Inferior parietal cortex (tissue), 1 donor: ENCODE results near the gene USP37.
"Not testable (repeated sequence)": the region's sequence is repeated elsewhere in the genome, so short reads cannot be mapped to it uniquely, and the experiment has no call there.

Experiments
- DNase-seq: peaks from one replicate; pipeline ENCODE4 v3.0.0-alpha.2; 2016; ENCODE audit errors: extremely low spot score

The USP37 gene

GRCh38 chr2:218568190-218569037 lies at the start of gene USP37, which contains the start of gene CNOT9:
Gene USP37, minus strand, starts transcription at chr2:218568351. Its CDS starts 9,698 bp downstream, at chr2:218558653.
Gene CNOT9, plus strand, starts transcription at chr2:218568839. Its CDS starts 116 bp downstream, at chr2:218568955.
- peak; percentile 93 for DNase-seq

DNA sequence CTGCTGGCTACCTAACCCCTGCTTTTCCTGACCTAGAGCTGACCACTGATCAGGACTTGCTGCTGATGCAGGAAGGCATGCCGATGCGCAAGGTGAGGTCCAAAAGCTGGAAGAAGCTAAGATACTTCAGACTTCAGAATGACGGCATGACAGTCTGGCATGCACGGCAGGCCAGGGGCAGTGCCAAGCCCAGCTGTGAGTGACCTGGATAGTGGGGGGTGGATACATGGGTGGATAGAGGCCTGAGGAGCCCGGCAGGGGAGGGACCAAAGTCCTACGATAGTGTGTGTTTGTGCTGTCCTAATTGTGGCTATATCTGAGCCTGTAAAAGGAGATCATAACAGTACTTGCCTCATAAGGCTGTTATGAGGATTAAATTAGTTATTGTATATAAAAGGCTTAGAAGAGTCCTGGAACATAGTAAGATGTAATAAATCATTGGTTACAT lies 47.7 kb upstream of the USP37 start:
- no peak for DNase-seq

DNA sequence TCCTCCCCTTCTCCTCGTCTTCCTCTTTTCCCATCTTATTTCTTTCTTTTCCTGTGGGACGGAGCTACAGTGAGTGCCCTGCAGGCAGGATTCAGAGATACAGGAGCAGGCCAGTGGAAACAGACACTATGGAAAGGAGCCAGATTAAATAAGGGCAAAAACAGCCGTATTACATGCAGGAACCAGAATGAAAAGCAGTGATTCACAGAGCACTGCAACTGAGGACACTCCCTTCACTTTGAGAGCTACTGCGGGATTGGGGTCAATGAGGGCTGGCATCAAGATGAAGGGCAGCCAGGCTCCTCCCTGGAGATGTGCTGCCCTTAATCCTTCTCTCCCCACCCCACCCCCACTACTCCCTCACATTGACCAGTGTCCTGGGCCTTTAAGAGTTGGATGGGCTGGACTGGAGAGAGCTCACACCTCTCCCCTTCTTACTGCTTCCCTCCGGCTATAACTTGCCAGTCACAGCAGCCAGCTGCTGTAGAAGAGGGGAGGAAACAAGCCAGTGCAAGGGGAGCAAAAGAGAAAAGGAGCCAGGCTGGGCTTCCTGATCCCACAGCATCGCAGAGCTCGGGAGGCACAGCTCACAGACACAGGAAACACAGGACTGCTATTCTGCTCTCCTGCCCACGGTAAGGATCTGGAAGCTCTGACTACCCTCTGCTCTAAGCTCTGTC lies 39.4 kb upstream of the USP37 start, which contains the start of gene PLCD4:
PLCD4 (plus strand) TSS at position 464 of the 680 bp plus-strand sequence. CDS start 7,841 bp downstream, outside the sequence.
- no peak for DNase-seq

- no peak for DNase-seq
These were observed 37.3 kb upstream of the USP37 start for GRCh38 chr2:218605432-218605831.

DNA sequence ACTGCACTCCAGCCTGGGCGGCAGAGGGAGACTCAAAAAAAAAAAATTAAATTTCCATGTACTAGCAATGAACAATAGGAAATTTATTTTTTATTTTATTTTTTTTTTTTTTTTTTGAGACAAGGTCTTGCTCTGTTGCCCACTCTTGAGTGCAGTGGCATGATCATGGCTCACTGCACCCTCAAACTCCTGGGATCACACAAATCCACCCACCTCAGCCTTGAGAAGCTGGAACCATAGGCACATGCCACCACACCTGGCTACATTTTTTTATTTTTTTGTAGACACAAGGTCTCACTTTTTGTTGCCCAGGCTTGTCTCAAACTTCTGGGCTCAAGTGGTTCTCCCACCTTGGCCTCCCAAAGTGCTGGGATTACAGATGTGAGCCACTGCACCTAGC lies 17.4 kb upstream of the USP37 start:
- no peak for DNase-seq

- no peak for DNase-seq
These were observed 16.1 kb upstream of the USP37 start for GRCh38 chr2:218583983-218584850.

DNA sequence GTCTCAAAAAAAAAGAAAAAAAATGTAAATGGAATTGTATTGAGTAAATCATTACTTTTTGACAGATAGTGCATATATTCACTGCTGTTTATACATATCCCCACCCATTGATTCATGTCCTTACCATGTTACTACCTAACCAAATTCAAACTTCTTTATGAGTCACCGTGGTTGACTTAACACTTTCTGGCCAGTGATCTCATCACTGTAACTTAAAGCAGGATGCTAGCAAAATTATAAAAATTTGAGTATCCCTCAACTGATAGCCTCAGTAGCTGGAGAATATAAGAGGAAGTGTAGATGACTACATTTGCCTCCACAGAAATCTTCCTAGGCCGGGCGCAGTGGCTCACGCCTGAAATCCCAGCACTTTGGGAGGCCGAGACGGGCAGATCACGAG lies 13.9 kb upstream of the USP37 start:
- no peak for DNase-seq

DNA sequence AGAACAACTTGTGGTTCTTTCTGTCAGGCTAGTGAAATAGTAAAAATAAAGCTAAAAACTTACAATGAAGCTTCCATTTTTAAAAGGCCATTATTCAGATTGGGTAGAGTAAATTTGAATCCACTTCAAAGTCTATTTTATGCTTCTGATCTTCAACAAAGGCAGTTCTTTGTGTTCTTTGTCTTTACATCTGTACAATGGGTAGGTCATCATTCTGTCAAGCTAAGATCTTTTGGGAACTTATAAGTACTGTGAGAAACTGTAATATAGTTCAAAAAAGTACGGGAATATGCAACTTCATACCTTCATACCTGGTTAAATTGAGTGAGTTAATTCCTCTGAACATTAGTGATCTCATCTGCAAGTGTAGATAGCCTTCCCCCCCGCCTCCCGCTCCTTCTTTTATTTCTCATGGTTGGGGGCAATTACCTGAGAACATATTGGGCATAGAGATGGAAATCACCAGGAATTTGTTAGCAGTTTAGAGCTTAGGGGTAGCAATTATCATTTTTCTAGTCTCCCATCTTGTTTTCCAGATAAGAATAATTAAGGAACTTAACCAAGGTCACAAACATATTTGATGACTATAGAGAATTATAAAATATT lies 10.2 kb upstream of the USP37 start:
- DNase-seq = no peak

DNA sequence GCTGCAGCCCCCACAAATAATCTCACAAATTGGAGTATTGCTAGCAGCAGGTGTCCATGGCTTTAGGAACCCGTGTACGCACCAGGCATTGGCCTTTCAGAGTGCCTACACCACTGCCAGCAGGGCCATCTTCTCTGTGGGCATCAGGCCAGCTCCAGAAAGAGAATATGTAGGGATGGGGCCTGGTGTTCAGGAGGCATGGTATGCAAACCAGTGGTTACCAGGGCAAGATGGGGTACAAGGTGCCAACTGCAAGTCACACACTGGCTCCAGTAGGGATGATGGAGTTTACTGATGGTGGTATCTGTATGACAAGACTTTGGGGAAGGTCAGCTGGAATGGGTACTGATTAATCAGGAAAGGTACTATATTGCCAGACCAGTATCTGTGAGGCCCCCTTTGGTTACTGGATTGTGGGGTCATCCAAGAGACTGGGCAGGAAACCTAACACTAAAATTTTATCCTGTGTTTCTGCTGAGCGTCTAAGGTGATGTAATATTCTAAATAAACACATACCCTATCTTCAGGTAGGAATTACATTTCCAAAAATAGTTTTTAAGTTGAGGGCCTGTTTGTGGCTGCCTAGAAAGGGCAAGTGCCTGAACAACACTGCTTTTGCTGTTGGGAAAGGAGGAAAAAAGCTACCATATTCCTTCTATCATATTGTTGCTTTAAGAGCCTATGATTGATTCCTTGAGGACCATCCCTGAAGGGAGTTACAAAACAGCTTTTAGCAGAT lies 9.5 kb upstream of the USP37 start:
- no peak for DNase-seq

DNA sequence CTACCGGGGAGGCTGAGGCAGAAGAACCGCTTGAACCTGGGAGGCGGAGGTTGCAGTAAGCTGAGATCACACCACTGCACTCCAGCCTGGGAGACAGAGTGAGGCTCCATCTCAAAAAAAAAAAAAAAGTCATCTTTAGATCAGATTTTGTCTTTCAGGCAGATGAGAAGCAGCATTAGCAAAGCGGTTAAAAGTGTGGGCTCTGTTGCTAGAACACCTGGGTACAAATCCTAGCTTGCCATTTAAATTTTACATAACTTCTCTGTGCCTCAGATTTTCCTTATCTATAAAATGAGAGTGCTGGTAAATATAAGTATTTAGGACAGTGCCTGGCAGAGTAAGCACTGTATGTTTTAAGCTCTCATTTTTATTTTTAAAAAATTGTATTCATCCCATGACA lies 8.7 kb upstream of the USP37 start:
- DNase-seq = no peak

DNA sequence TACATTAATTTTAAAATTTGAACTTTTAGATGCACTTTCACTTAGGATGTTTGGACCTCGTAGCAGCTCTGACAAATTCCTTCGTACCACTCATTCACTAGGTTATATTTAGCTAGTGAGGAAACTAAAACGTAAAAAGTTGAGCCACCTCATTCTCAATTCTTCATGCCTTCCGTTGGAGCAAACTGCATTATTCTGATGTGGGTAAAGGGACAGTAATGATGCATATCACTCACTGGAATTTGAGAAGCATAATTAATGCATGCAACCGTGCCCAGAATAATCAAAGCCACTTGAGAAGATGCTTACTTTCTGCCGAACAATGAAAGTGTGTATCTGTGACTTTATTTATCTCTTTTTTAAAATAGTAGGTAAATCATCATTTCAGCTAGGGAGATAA lies 2.7 kb upstream of the USP37 start:
- DNase-seq = no peak

DNA sequence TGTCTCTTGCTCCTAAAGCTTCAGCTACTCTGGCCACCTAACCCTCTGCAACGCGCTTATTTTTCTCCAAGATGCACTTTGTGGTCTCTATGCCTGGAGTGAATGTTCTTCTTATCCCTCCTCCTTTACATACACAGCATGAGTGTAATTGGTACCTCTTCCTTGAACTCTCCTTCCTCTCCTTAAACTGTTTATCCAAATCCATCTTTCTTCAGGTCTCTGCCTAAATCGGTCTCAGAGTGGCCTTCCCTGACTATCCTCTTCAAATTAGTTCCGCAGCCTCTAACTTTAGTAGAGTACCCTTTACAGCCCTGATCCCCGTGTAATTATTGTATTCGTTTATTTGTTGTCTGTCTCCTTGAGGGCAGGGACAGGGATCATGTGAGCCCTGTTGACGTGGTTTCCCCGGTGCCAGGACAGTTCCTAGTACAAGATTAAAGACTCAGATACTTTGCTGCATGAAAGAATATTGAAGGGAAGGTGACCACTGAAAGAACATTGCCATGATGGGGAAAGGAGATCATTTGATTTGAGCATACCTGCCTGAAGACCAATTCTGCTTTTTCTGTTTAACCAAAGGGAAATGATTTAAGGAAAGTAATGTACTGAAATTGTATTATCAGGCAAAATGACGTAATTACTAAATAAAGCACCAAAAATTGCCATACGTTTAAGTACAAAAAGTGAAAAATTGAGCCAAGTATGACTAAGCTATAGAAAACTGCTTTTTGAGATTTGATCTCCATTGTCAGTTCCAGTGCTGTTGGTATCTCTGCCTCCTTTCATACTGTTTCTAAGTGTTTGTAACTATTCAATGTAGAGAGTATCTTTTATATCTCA lies 1.7 kb upstream of the USP37 start:
- peak; percentile 5 for DNase-seq

DNA sequence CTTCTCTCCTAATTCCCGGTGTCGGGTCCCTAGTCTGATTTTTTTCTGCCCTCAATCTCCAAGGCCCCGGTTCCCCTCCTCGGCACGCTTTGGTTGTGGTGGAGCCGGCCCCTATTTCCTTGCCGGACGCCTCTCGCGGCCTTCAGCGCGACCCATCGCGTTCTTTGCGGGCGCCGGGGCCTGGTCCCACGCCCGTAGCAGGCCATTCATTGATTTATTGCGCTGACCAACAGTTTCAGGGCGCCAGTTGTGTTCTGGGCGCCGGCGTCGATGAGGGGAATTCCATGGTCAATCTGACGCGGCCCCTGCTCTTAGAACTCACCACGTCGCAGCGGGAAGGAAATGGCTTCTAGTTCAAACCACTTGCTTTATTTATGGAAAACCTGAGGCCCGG lies 884 bp upstream of the USP37 start:
- peak; percentile 22 for DNase-seq

GRCh38 chr2:218567797-218568189 lies 358 bp downstream of the USP37 start:
- DNase-seq = no peak

DNA sequence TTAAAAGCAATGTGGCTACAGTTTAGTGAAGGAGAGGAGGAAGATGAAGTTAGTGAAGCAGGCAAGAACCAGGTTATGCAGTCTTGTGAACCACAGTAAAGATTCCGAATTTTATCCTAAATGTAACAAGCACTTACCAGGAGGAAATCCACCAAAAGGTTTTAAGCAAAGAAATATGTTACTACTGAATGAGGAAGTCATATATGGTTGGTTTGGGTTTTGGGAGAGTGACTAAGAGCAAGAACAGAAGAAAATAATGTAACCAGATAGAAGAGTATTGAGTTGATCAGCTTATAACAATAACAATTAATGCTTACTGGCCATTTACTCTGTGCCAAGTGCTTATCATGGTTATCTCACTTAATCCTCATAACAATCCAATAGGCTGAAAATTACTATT lies 1.9 kb downstream of the USP37 start:
- DNase-seq = no peak

DNA sequence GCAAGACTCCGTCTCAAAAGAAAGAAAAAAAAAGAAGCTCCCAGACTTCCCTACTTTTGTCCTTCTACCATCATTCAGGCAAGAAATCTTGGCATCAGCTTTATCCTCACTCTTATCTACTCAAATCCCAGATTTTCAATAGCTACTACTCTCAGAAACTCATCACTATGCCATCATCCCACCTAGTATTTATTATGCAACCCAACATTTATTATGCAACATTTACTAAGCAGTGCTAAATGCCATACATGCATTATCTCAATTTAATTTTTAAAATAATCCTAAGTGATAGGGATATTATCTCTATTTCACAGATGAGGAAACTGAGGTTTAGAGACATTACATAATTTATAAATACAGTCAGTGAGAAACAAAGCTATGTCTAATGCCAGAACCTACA lies 4.1 kb downstream of the USP37 start:
- DNase-seq = no peak

GRCh38 chr2:218558986-218559385 lies 9.2 kb downstream of the USP37 start:
- no peak for DNase-seq

DNA sequence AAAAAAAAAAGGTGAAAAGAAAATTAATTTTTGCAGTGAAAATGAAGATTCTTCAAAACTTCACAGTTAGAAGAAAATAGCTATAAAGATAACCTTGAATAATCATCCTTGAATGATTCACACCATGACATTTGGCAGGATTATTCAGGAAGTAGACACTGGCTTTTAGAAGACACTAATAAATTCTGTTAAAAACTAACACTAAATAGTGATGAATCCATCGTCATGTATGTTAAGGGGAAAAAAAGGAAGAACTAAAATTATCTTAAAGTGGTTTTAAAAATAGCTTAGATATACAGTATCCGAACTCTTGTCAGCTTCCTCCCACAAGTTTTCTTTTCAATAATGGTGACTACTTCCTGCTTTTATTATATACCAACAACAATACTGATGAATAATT lies 10.2 kb downstream of the USP37 start:
- no peak for DNase-seq

DNA sequence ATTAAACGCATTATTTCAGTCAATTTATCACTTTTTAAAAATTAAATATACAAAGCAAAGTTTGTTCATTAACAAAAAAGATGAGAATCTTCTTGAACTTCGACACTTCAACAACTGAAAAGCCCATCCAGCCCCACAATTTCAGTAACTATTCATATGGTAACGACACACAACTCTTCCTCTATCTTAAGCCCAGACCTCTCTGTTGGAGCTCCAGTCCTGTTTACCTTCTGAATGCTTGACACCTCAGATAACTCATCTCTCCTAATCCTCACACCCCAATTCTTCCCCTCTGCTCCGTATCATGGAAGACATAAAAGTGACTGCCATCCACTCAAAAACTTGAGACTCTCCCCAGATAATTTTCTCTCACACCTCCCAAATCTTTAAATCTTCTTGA lies 12.6 kb downstream of the USP37 start:
- DNase-seq = no peak

DNA sequence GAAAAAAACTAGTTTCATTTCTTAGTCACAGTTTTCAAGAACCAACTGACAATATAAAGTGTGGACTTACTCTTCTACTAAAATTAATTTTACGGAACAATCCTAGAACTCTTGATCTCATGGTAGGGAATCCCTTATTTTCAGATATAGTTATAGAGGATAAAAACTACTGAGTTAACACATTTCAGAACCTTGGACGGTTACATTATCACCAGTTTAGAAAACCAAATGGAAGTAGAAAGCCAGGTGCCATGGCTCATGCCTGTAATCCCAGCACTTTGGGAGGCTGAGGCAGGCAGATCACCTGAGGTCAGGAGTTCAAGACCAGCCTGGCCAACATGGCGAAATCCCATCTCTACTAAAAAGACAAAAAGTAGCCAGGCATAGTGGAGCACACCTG lies 13.9 kb downstream of the USP37 start:
- not testable (repeated sequence) for DNase-seq
